DMS53 treated with DMSO at 0.1 percent for 48 hours (cell line): ENCODE measurements around the gene LAMA3.
A peak's percentile ranks its signal among the peaks of the same experiment; 100 is the strongest.

Experiments used
- DNase-seq: peaks from one replicate; lab custom pipeline; 2025; ENCODE audit not compliant: unreplicated experiment; lab: John Stamatoyannopoulos, UW

The LAMA3 gene

GRCh38 chr18:23772327-23773024 is 83.2 kb downstream of the LAMA3 start:
- no peak for DNase-seq

GRCh38 chr18:23776306-23776705 is 87.1 kb downstream of the LAMA3 start:
- DNase-seq, result no peak

- no peak for DNase-seq
These were observed 89.6 kb downstream of the LAMA3 start for GRCh38 chr18:23778828-23779227.

GRCh38 chr18:23779696-23780303 is 90.5 kb downstream of the LAMA3 start:
- no peak for DNase-seq

- no peak for DNase-seq
These were observed 95.6 kb downstream of the LAMA3 start for GRCh38 chr18:23784832-23785245.

GRCh38 chr18:23793051-23793450 is 103.8 kb downstream of the LAMA3 start:
- no peak for DNase-seq

- DNase-seq, result no peak
These were observed 105.0 kb downstream of the LAMA3 start for GRCh38 chr18:23793985-23794867.

GRCh38 chr18:23798249-23798648 is 109.0 kb downstream of the LAMA3 start:
- no peak for DNase-seq

GRCh38 chr18:23798824-23799223 is 109.6 kb downstream of the LAMA3 start:
- DNase-seq, result no peak

GRCh38 chr18:23799540-23799939 is 110.3 kb downstream of the LAMA3 start:
- no peak for DNase-seq

GRCh38 chr18:23800902-23801301 is 111.6 kb downstream of the LAMA3 start:
- DNase-seq, result no peak

- no peak for DNase-seq
These were observed 113.6 kb downstream of the LAMA3 start for GRCh38 chr18:23802817-23803216.

- no peak for DNase-seq
These were observed 114.5 kb downstream of the LAMA3 start for GRCh38 chr18:23803755-23804154.

GRCh38 chr18:23805898-23806297 is 116.6 kb downstream of the LAMA3 start:
- DNase-seq, result no peak

GRCh38 chr18:23809415-23809814 is 120.2 kb downstream of the LAMA3 start:
- DNase-seq, result no peak

- no peak for DNase-seq
These were observed 121.1 kb downstream of the LAMA3 start for GRCh38 chr18:23810396-23810795.

GRCh38 chr18:23811176-23811575 is 121.9 kb downstream of the LAMA3 start:
- no peak for DNase-seq

- DNase-seq, result peak; percentile 4
These were observed 123.5 kb downstream of the LAMA3 start for GRCh38 chr18:23812546-23813440.

- no peak for DNase-seq
These were observed 125.8 kb downstream of the LAMA3 start for GRCh38 chr18:23814991-23815614.

- DNase-seq, result no peak
These were observed 126.8 kb downstream of the LAMA3 start for GRCh38 chr18:23816021-23816420.
